Measurements from ENCODE around the gene GCSAM. TPM values are rescaled to one million over a fixed set of nuclear protein-coding genes. Genes with fewer than 3 reads are reported as not detected.

GCSAM gene
- total RNA-seq, 1 experiment from 2014 or later = not detected

DNA sequence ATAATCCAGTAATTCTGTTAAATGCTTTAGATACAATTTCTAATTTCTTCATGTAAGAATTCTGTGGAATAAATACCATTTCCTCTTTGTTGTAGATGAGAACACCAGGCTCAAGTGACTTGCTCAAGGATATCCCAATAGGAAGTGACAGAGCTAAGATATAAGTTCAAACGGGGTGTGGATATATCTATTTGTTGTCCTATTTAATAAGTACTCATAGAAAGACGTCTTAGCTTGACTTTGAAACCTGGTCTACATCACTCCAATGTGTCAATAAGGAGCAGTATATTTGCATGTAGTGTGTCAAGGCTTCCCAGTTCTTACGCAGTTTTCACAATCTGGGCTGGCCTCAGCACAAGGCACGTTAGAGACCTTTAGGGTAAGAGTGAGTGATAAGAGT lies 4.7 kb upstream of the GCSAM start:
- H3K18ac ChIP-seq (ENCODE audit: insufficient read length, low read depth, low read length) = no peak overlapping the region
- Mint-ChIP-seq H3K9me3 (no peaks in the 10 kb centered on the region), H3K27me3 (ENCODE audit: low read depth) (no peaks in the 10 kb centered on the region), H3K36me3 (ENCODE audit: insufficient read depth in 1 of 3, low read depth in 3 of 3) (no peaks in the 10 kb centered on the region), H3K4me3 (no peak overlapping the region), H3K27ac (no peak overlapping the region; a peak in 2 of 7 replicates), H3K4me1 (peaks cover 25 to 36% of the 10 kb centered on the region in 2 experiments)
- H2AK5ac ChIP-seq (ENCODE audit: insufficient read length, low read length) = no peak overlapping the region
- H3T11ph ChIP-seq (ENCODE audit: low read length) = no peak overlapping the region
- H3K56ac ChIP-seq (ENCODE audit: insufficient read length, low read depth, low read length) = no peak overlapping the region
- no peak overlapping the region for H2BK20ac ChIP-seq (ENCODE audit: low read depth, low read length, poor library complexity, severe bottlenecking)
- H2AFZ ChIP-seq (ENCODE audit: low read length) = no peak overlapping the region
- no peak overlapping the region for H4K8ac ChIP-seq (replicated peaks; ENCODE audit: insufficient read length, low read depth, low read length)
- H3K23ac ChIP-seq (ENCODE audit: insufficient read length, low read depth, low read length) = no peak overlapping the region
- no peaks in the 10 kb centered on the region for H4K20me1 ChIP-seq (ENCODE audit: control insufficient read depth, insufficient read depth, insufficient read length)
- H3K14ac ChIP-seq (ENCODE audit: insufficient read depth, low read length) = no peak overlapping the region
- H3K4me1 ChIP-seq (ENCODE audit: insufficient read depth, low read length) = no peaks in the 10 kb centered on the region; the same call in 1 of the 2 replicates
- H3K23me2 ChIP-seq (ENCODE audit: insufficient read length, low read depth, low read length, poor library complexity, severe bottlenecking) = no peaks in the 10 kb centered on the region
- H3K79me2 ChIP-seq (ENCODE audit: insufficient read depth, low read length) = no peaks in the 10 kb centered on the region
- no peak overlapping the region for H2BK120ac ChIP-seq (ENCODE audit: low read depth, low read length, poor library complexity, severe bottlenecking)
- no peak overlapping the region for H3K4me2 ChIP-seq (ENCODE audit: insufficient read depth, insufficient read length, low read length)
- H3K4ac ChIP-seq (ENCODE audit: low read depth, low read length) = no peak overlapping the region
- H3K79me1 ChIP-seq (ENCODE audit: insufficient read depth, low read depth, low read length, poor library complexity, severe bottlenecking) = no peaks in the 10 kb centered on the region
- no peak overlapping the region for H3K9ac ChIP-seq (ENCODE audit: extremely low read depth, insufficient read length, low read length)
- no peak overlapping the region for H4K91ac ChIP-seq (ENCODE audit: insufficient read length, low read depth, low read length)
- no peak overlapping the region for H2BK5ac ChIP-seq (ENCODE audit: insufficient read length, low read length)
- no peak overlapping the region for H4K5ac ChIP-seq (ENCODE audit: insufficient read length, low read depth, low read length)
- TF ChIP-seq, protein P1, sequence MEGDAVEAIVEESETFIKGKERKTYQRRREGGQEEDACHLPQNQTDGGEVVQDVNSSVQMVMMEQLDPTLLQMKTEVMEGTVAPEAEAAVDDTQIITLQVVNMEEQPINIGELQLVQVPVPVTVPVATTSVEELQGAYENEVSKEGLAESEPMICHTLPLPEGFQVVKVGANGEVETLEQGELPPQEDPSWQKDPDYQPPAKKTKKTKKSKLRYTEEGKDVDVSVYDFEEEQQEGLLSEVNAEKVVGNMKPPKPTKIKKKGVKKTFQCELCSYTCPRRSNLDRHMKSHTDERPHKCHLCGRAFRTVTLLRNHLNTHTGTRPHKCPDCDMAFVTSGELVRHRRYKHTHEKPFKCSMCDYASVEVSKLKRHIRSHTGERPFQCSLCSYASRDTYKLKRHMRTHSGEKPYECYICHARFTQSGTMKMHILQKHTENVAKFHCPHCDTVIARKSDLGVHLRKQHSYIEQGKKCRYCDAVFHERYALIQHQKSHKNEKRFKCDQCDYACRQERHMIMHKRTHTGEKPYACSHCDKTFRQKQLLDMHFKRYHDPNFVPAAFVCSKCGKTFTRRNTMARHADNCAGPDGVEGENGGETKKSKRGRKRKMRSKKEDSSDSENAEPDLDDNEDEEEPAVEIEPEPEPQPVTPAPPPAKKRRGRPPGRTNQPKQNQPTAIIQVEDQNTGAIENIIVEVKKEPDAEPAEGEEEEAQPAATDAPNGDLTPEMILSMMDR (conservative IDR thresholded peaks at IDR 0.05) = no peak
- no peaks in the 10 kb centered on the region for H3K27me3 ChIP-seq (ENCODE audit: insufficient read depth, low read length)
- H2BK12ac ChIP-seq (ENCODE audit: insufficient read length, low read depth, low read length) = no peak overlapping the region
- WGBS (ENCODE audit: extremely low coverage, insufficient read length, low lambda C conversion rate) = no CpG with 5 or more reads among the region's 4 CpGs
- H3K9me3 ChIP-seq (ENCODE audit: control insufficient read depth, low read depth, low read length) = no peaks in the 10 kb centered on the region
- DNase-seq = no peak
- H3K27ac ChIP-seq (ENCODE audit: insufficient read length, low read depth, low read length) = no peak overlapping the region
- no peak overlapping the region for H2BK15ac ChIP-seq (ENCODE audit: low read depth, low read length)
